Ascending aorta (tissue), 2 donors: ENCODE results near the gene PDLIM3. TPM values are rescaled to one million over a fixed set of nuclear protein-coding genes. Genes with fewer than 3 reads are reported as not detected.

Experiments
- DNase-seq, 2 donors: peaks; one replicate each; pipeline ENCODE4 v3.0.0-alpha.2; 2019; ENCODE audit warnings: low spot score in 2 of 2
- H3K27ac ChIP-seq, 2 donors: fragments of 200-600 bp; sonication (generic); one replicate each; pipeline ENCODE4 v1.5.1; 2016 to 2017; ENCODE audit warnings: mild to moderate bottlenecking in 1 of 2
- H3K27me3 ChIP-seq: fragments of 200-600 bp; sonication (generic); one replicate; pipeline ENCODE4 v1.5.1; 2017
- H3K36me3 ChIP-seq, 2 donors: fragments of 200-600 bp; sonication (generic); one replicate each; pipeline ENCODE4 v1.5.1; 2016
- H3K4me1 ChIP-seq, 2 donors: fragments of 200-600 bp; sonication (generic); one replicate each; pipeline ENCODE4 v1.5.1; 2016 to 2017; ENCODE audit warnings: mild to moderate bottlenecking in 1 of 2
- H3K4me3 ChIP-seq, 2 donors: fragments of 200-600 bp; sonication (generic); one replicate each; pipeline ENCODE4 v1.5.1; 2016 to 2017; ENCODE audit warnings: mild to moderate bottlenecking in 1 of 2
- H3K9me3 ChIP-seq, 2 donors: fragments of 200-600 bp; sonication (generic); one replicate each; pipeline ENCODE4 v1.5.1; 2016
- CTCF ChIP-seq, 3 experiments: fragments of 200-600 bp in 2 of 3; fragments of 450-650 bp in 1 of 3; sonication (generic) in 2 of 3; IDR thresholded peaks; one replicate each; pipeline ENCODE4 v1.5.1; 2016 to 2019; ENCODE audit warnings: antibody characterized with exemption in 3 of 3, mild to moderate bottlenecking in 1 of 3, moderate library complexity in 1 of 3
- intact Hi-C: fragments of 100-400 bp; cut with DNase I; formaldehyde crosslinking; loops from one replicate; pipeline ENCODE4 v1.15.1; 2023
- total RNA-seq: library from RNA; depleted of rRNA; stranded (reverse); fragments of >200 nt; gene quantifications from one replicate; pipeline ENCODE4 v1.1.0, GENCODE V29; 2016

Gene PDLIM3
- 445 TPM for total RNA-seq

GRCh38 chr4:185534866-185535611 is at the start of gene PDLIM3:
Gene PDLIM3, minus strand, starts transcription at chr4:185535507. Its CDS starts 73 bp downstream, at chr4:185535434.
- peak in 1 of 2 donors; percentile 92 for DNase-seq
- peak within 1 kb of the TSS; percentile 94 to 98 for H3K27ac ChIP-seq
- intact Hi-C loops = loop anchor here (1.0 to 2.0 kb wide), 3 partner anchors 32 to 64 kb away; partner anchors contain the start of gene CCDC110
- no peaks in the 10 kb centered on the region for H3K36me3 ChIP-seq
- H3K9me3 ChIP-seq = no peaks in the 10 kb centered on the region
- no peak for TF ChIP-seq CTCF (IDR thresholded peaks at IDR 0.05)
- H3K4me1 ChIP-seq = peaks cover 0 to 3% of the 10 kb centered on the region in 2 donors
- peak within 1 kb of the TSS; percentile 65 to 93 for H3K4me3 ChIP-seq
- H3K27me3 ChIP-seq = no peaks in the 10 kb centered on the region

GRCh38 chr4:185583813-185584212 is 48.5 kb upstream of the PDLIM3 start:
- Histone ChIP-seq H3K36me3 (peaks cover 0 to 12% of the 10 kb centered on the region in 2 donors), H3K4me1 (no peaks in the 10 kb centered on the region), H3K27ac (no peak overlapping the region), H3K9me3 (no peaks in the 10 kb centered on the region), H3K27me3 (no peaks in the 10 kb centered on the region), H3K4me3 (no peak overlapping the region)
- no peak for TF ChIP-seq CTCF (IDR thresholded peaks at IDR 0.05)
- no peak for DNase-seq
- intact Hi-C loops = no loop called here

GRCh38 chr4:185582651-185583400 is 47.5 kb upstream of the PDLIM3 start:
- no peak for DNase-seq
- intact Hi-C loops = no loop called here
- no peaks in the 10 kb centered on the region for H3K4me1 ChIP-seq
- no peak overlapping the region for H3K4me3 ChIP-seq
- peaks cover 0 to 12% of the 10 kb centered on the region in 2 donors for H3K36me3 ChIP-seq
- H3K9me3 ChIP-seq = no peaks in the 10 kb centered on the region
- H3K27ac ChIP-seq = no peak overlapping the region
- TF ChIP-seq CTCF (IDR thresholded peaks at IDR 0.05) = no peak
- no peaks in the 10 kb centered on the region for H3K27me3 ChIP-seq

- peaks cover 0 to 5% of the 10 kb centered on the region in 2 donors for H3K4me1 ChIP-seq
- no peaks in the 10 kb centered on the region for H3K36me3 ChIP-seq
- intact Hi-C loops = no loop called here
- no peaks in the 10 kb centered on the region for H3K27me3 ChIP-seq
- no peak overlapping the region for H3K27ac ChIP-seq
- DNase-seq = no peak
- H3K9me3 ChIP-seq = no peaks in the 10 kb centered on the region
- no peak for TF ChIP-seq CTCF (IDR thresholded peaks at IDR 0.05)
- H3K4me3 ChIP-seq = no peak overlapping the region
Measured at GRCh38 chr4:185580699-185581098, 45.4 kb upstream of the PDLIM3 start.

GRCh38 chr4:185578284-185578683 is 43.0 kb upstream of the PDLIM3 start:
- intact Hi-C loops = no loop called here
- Histone ChIP-seq H3K27ac (peak overlapping the region in 1 of 2 donors; percentile 15), H3K27me3 (no peaks in the 10 kb centered on the region), H3K4me3 (no peak overlapping the region), H3K4me1 (peaks cover 0 to 13% of the 10 kb centered on the region in 2 donors), H3K9me3 (no peaks in the 10 kb centered on the region), H3K36me3 (no peaks in the 10 kb centered on the region)
- DNase-seq = no peak
- TF ChIP-seq CTCF (IDR thresholded peaks at IDR 0.05) = no peak
